Measurements from ENCODE around the gene ASCC3. TPM values are rescaled to one million over a fixed set of nuclear protein-coding genes. Genes with fewer than 3 reads are reported as not detected.

The ASCC3 gene
- total RNA-seq, 1 experiment from 2014 or later = 32.2 TPM

- H3K27ac ChIP-seq (ENCODE audit: low read depth, low read length, poor library complexity, severe bottlenecking) = no peak overlapping the region
- DNase-seq (ENCODE audit: low spot score) = peak; percentile 59
- peaks cover 30% of the 10 kb centered on the region for H3K27me3 ChIP-seq (replicated peaks; ENCODE audit: insufficient read depth, low read depth, low read length, poor library complexity)
- peaks cover 4% of the 10 kb centered on the region for H3K4me1 ChIP-seq (ENCODE audit: insufficient read depth, low read length, poor library complexity, severe bottlenecking)
- ChIA-PET POLR2A (ENCODE audit: low non-redundant PET) (no interaction called here), CTCF (interaction anchor here (0.6 to 0.7 kb wide), 3 partner anchors 127 to 337 kb away, joined by 4 to 9 read pairs (median 7); no protein-coding TSS in a partner anchor)
- peak overlapping the region; percentile 49 for H3K4me3 ChIP-seq (ENCODE audit: low read depth, low read length, poor library complexity, severe bottlenecking)
- intact Hi-C loops (cut with micrococcal nuclease; ENCODE audit: unreplicated experiment) = no loop called here
- H3K36me3 ChIP-seq (ENCODE audit: insufficient read depth, low read length, poor library complexity, severe bottlenecking) = no peaks in the 10 kb centered on the region
- H3K9me3 ChIP-seq (ENCODE audit: low read depth, low read length, poor library complexity, severe bottlenecking) = no peaks in the 10 kb centered on the region
- TF ChIP-seq CTCF (conservative IDR thresholded peaks at IDR 0.05; ENCODE audit: low read depth, low read length) (no peak), EZH2 (IDR thresholded peaks at IDR 0.05; ENCODE audit: borderline replicate concordance, low read depth, low read length, poor library complexity, severe bottlenecking) (no peak)
- no TSS peak for BruUV-seq (replicated peaks)
Observed at GRCh38 chr6:100461278-100461916, 419.7 kb downstream of the ASCC3 start.

- POLR2A ChIA-PET (ENCODE audit: low non-redundant PET) = no interaction called here
- BruUV-seq (replicated peaks) = no TSS peak
- Histone ChIP-seq H3K27me3 (replicated peaks; ENCODE audit: insufficient read depth, low read depth, low read length, poor library complexity) (peaks cover 24% of the 10 kb centered on the region), H3K9me3 (ENCODE audit: low read depth, low read length, poor library complexity, severe bottlenecking) (no peaks in the 10 kb centered on the region), H3K4me1 (ENCODE audit: insufficient read depth, low read length, poor library complexity, severe bottlenecking) (peaks cover 4% of the 10 kb centered on the region), H3K36me3 (ENCODE audit: insufficient read depth, low read length, poor library complexity, severe bottlenecking) (no peaks in the 10 kb centered on the region), H3K27ac (ENCODE audit: low read depth, low read length, poor library complexity, severe bottlenecking) (no peak overlapping the region), H3K4me3 (ENCODE audit: low read depth, low read length, poor library complexity, severe bottlenecking) (peak overlapping the region; percentile 49)
- CTCF ChIA-PET = interaction anchor here (0.6 kb wide), 1 partner anchor 336 kb away, joined by 9 read pairs; no protein-coding TSS in a partner anchor
- peak; percentile 77 for TF ChIP-seq CTCF (conservative IDR thresholded peaks at IDR 0.05; ENCODE audit: low read depth, low read length)
- no peak for TF ChIP-seq EZH2 (IDR thresholded peaks at IDR 0.05; ENCODE audit: borderline replicate concordance, low read depth, low read length, poor library complexity, severe bottlenecking)
- peak; percentile 41 for DNase-seq (ENCODE audit: low spot score)
- intact Hi-C loops (cut with micrococcal nuclease; ENCODE audit: unreplicated experiment) = no loop called here
Observed at GRCh38 chr6:100460650-100461204, 420.4 kb downstream of the ASCC3 start.

GRCh38 chr6:100459592-100460184 is 421.4 kb downstream of the ASCC3 start:
- POLR2A ChIA-PET (ENCODE audit: low non-redundant PET) = no interaction called here
- Histone ChIP-seq H3K9me3 (ENCODE audit: low read depth, low read length, poor library complexity, severe bottlenecking) (no peaks in the 10 kb centered on the region), H3K4me3 (ENCODE audit: low read depth, low read length, poor library complexity, severe bottlenecking) (no peak overlapping the region), H3K4me1 (ENCODE audit: insufficient read depth, low read length, poor library complexity, severe bottlenecking) (peaks cover 4% of the 10 kb centered on the region), H3K27me3 (replicated peaks; ENCODE audit: insufficient read depth, low read depth, low read length, poor library complexity) (peaks cover 19% of the 10 kb centered on the region), H3K27ac (ENCODE audit: low read depth, low read length, poor library complexity, severe bottlenecking) (no peak overlapping the region), H3K36me3 (ENCODE audit: insufficient read depth, low read length, poor library complexity, severe bottlenecking) (no peaks in the 10 kb centered on the region)
- no TSS peak for BruUV-seq (replicated peaks)
- intact Hi-C loops (cut with micrococcal nuclease; ENCODE audit: unreplicated experiment) = no loop called here
- no peak for DNase-seq (ENCODE audit: low spot score)
- TF ChIP-seq CTCF (conservative IDR thresholded peaks at IDR 0.05; ENCODE audit: low read depth, low read length) = no peak
- no peak for TF ChIP-seq EZH2 (IDR thresholded peaks at IDR 0.05; ENCODE audit: borderline replicate concordance, low read depth, low read length, poor library complexity, severe bottlenecking)
- CTCF ChIA-PET = no interaction called here
